Kidney (tissue), 14 donors: ENCODE results near the gene SUGT1. TPM values are rescaled to one million over a fixed set of nuclear protein-coding genes. Genes with fewer than 3 reads are reported as not detected.
"Not testable (repeated sequence)": the region's sequence is repeated elsewhere in the genome, so short reads cannot be mapped to it uniquely, and the experiment has no call there.

Experiments used
- DNase-seq, 5 donors: peaks; one replicate each; pipeline ENCODE4 v3.0.0-alpha.2; 2013 to 2020
- FAIRE-seq: peaks from 2 replicates; lab custom pipeline; 2012; peaks lifted over from hg19 to GRCh38; lab: Jason Lieb, UNC
- H3K27ac ChIP-seq, 2 donors: one replicate each; pipeline ENCODE4 v1.7.0; 2013; ENCODE audit warnings: low read depth in 2 of 2, low read length in 2 of 2, inconsistent platforms in 1 of 2
- H3K27me3 ChIP-seq: one replicate; pipeline ENCODE4 v1.7.1; 2013; ENCODE audit warnings: low read length, inconsistent platforms; ENCODE audit not compliant: control insufficient read depth, insufficient read depth
- H3K36me3 ChIP-seq, 3 donors: one replicate each; pipeline versions ENCODE4 v1.7.0 to v1.7.1; 2013; ENCODE audit warnings: low read length in 3 of 3, control low read depth in 1 of 3, inconsistent platforms in 1 of 3; ENCODE audit not compliant: insufficient read depth in 3 of 3, control insufficient read depth in 2 of 3
- H3K4me1 ChIP-seq, 3 donors: one replicate each; pipeline versions ENCODE4 v1.7.0 to v1.7.1; 2013; ENCODE audit warnings: low read length in 3 of 3, inconsistent platforms in 1 of 3, low read depth in 1 of 3; ENCODE audit not compliant: control insufficient read depth in 2 of 3, insufficient read depth in 2 of 3
- H3K4me3 ChIP-seq, 3 donors: one replicate each; pipeline versions ENCODE4 v1.7.0 to v1.8.1; 2013; ENCODE audit warnings: low read length in 3 of 3, control low read depth in 1 of 3, inconsistent platforms in 1 of 3
- H3K9ac ChIP-seq, 3 donors: one replicate each; pipeline versions ENCODE4 v1.7.0 to v1.7.1; 2013; ENCODE audit warnings: low read length in 3 of 3, control low read depth in 1 of 3, inconsistent platforms in 1 of 3
- H3K9me3 ChIP-seq, 3 donors: one replicate each; pipeline versions ENCODE4 v1.7.0 to v1.7.1; 2013; ENCODE audit warnings: low read length in 3 of 3, control low read depth in 1 of 3, inconsistent platforms in 1 of 3; ENCODE audit not compliant: control insufficient read depth in 2 of 3, insufficient read depth in 1 of 3
- CTCF ChIP-seq: IDR thresholded peaks from 3 replicates; pipeline ENCODE4 v1.5.1; 2012; ENCODE audit warnings: mild to moderate bottlenecking, moderate library complexity, borderline replicate concordance; ENCODE audit not compliant: insufficient read depth; ENCODE audit errors: extremely low read depth
- intact Hi-C: fragments of 100-400 bp; cut with DNase I; formaldehyde crosslinking; loops from one replicate; pipeline ENCODE4 v1.11.1; 2022
- polyA plus RNA-seq: library from polyadenylated mRNA; stranded (reverse); fragments of 350-450 nt; fragmentation: Illumina TruSeq; extraction: RNeasy Lipid Tissue Mini Kit (QIAGEN cat#74804); gene quantifications from one replicate; pipeline ENCODE4 v1.2.3, GENCODE V29; 2014; ENCODE audit warnings: low read depth, low replicate concordance; ENCODE audit not compliant: insufficient read depth
- total RNA-seq: library from RNA; stranded (reverse); fragmentation: NEBNext Ultra II Directional; extraction: Animal tissue kit (Norgen Biotek cat#: 25700); gene quantifications from one replicate; pipeline ENCODE4 v1.2.1, GENCODE V29; 2021
- donor health status: control.
- donor health status: control.
- donor health status: control.
- donor health status: control.
- donor health status: control.
- donor health status: DM: yes; HTN: yes; CAD: no.
- donor health status: Normal renal cell carcinoma (clear cell type).

Gene SUGT1
- total and polyA plus RNA-seq, 2 donors from 2014 or later: 51.5 to 55.8 TPM

- H3K9me3 ChIP-seq: no peaks in the 10 kb centered on the region
- peaks cover 0 to 12% (median 7%) of the 10 kb centered on the region in 3 donors for H3K36me3 ChIP-seq
- TF ChIP-seq CTCF: no peak
- no peak overlapping the region for H3K27ac ChIP-seq
- DNase-seq (no peak), FAIRE-seq (no peak)
- intact Hi-C loops: no loop called here
- no peak overlapping the region for H3K4me3 ChIP-seq
- no peaks in the 10 kb centered on the region for H3K4me1 ChIP-seq
- H3K27me3 ChIP-seq: no peaks in the 10 kb centered on the region
- no peak overlapping the region for H3K9ac ChIP-seq
Observed at GRCh38 chr13:52670726-52671125, 18.1 kb downstream of the SUGT1 start.

- TF ChIP-seq CTCF: no peak
- no peak for DNase-seq
- H3K36me3 ChIP-seq: peaks cover 0 to 15% (median 10%) of the 10 kb centered on the region in 3 donors
- H3K4me1 ChIP-seq: no peaks in the 10 kb centered on the region
- FAIRE-seq: no peak
- no peak overlapping the region for H3K4me3 ChIP-seq
- no peak overlapping the region for H3K27ac ChIP-seq
- H3K9me3 ChIP-seq: no peaks in the 10 kb centered on the region
- no peak overlapping the region for H3K9ac ChIP-seq
- no peaks in the 10 kb centered on the region for H3K27me3 ChIP-seq
- intact Hi-C loops: no loop called here
Observed at GRCh38 chr13:52673465-52673864, 20.8 kb downstream of the SUGT1 start.

- DNase-seq: no peak
- FAIRE-seq: no peak
- no peak for TF ChIP-seq CTCF
- Histone ChIP-seq H3K4me1 (no peaks in the 10 kb centered on the region), H3K36me3 (peaks cover 0 to 26% (median 19%) of the 10 kb centered on the region in 3 donors), H3K27ac (no peak overlapping the region), H3K9me3 (no peaks in the 10 kb centered on the region), H3K4me3 (no peak overlapping the region), H3K9ac (no peak overlapping the region), H3K27me3 (no peaks in the 10 kb centered on the region)
- intact Hi-C loops: no loop called here
Observed at GRCh38 chr13:52677823-52678222, 25.2 kb downstream of the SUGT1 start.

GRCh38 chr13:52685806-52686205 lies 33.2 kb downstream of the SUGT1 start:
- H3K27me3 ChIP-seq, H3K4me1 ChIP-seq, DNase-seq, H3K9me3 ChIP-seq, intact Hi-C loops, H3K9ac ChIP-seq, FAIRE-seq, H3K4me3 ChIP-seq, H3K27ac ChIP-seq: not testable (repeated sequence)
- H3K36me3 ChIP-seq: peaks cover 0 to 18% (median 7%) of the 10 kb centered on the region in 3 donors
